CD4-positive, alpha-beta memory T cell (primary cell): ENCODE data around the gene DGKG. TPM values are rescaled to one million over a fixed set of nuclear protein-coding genes. Genes with fewer than 3 reads are reported as not detected.

Source experiments
- CTCF ChIA-PET: fragments of 350-600 bp; sonication (Branson Sonifier 250); formaldehyde crosslinking; loops from one replicate; lab custom pipeline; 2021; ENCODE audit warnings: inconsistent platforms; ENCODE audit not compliant: partially characterized antibody; lab: Charles Lee
- POLR2A ChIA-PET: fragments of 350-600 bp; sonication (Branson Sonifier 250); formaldehyde crosslinking; loops from one replicate; lab custom pipeline; 2021; ENCODE audit not compliant: partially characterized antibody; lab: Charles Lee
- DNase-seq, 5 donors: peaks; one replicate each; pipeline versions ENCODE4 v3.0.0 to v3.0.0-alpha.2; 2020 to 2022; ENCODE audit warnings: mixed read lengths in 1 of 5
- H3K27ac ChIP-seq: one replicate; pipeline ENCODE4 v1.7.0; 2013; ENCODE audit warnings: low read depth, low read length
- H3K27me3 ChIP-seq: 2 replicates; pipeline ENCODE4 v1.7.0; 2013; ENCODE audit warnings: mild to moderate bottlenecking, low read length, moderate library complexity; ENCODE audit not compliant: insufficient read depth
- H3K36me3 ChIP-seq: 2 replicates; pipeline ENCODE4 v1.7.0; 2013; ENCODE audit warnings: mild to moderate bottlenecking, low read length, moderate library complexity; ENCODE audit not compliant: insufficient read depth
- H3K4me1 ChIP-seq: 2 replicates; pipeline ENCODE4 v1.7.0; 2013; ENCODE audit warnings: mild to moderate bottlenecking, low read length, moderate library complexity; ENCODE audit not compliant: insufficient read depth
- H3K4me3 ChIP-seq, 2 donors: one replicate each; pipeline ENCODE4 v1.7.0; 2013; ENCODE audit warnings: low read length in 2 of 2, mild to moderate bottlenecking in 1 of 2
- H3K9me3 ChIP-seq, 2 donors: one replicate each; pipeline ENCODE4 v1.7.0; 2013; ENCODE audit warnings: low read length in 2 of 2, control low read depth in 1 of 2; ENCODE audit not compliant: control insufficient read depth in 1 of 2
- H3K27ac Mint-ChIP-seq, 7 donors: one replicate each; pipeline ENCODE4 v1.8.0; 2020 to 2021; ENCODE audit warnings: mixed read lengths in 7 of 7, mild to moderate bottlenecking in 6 of 7, inconsistent platforms in 3 of 7, moderate library complexity in 3 of 7
- H3K27me3 Mint-ChIP-seq, 2 donors: one replicate each; pipeline ENCODE4 v1.8.0; 2020 to 2021; ENCODE audit warnings: mixed read lengths in 2 of 2
- H3K36me3 Mint-ChIP-seq, 2 donors: one replicate each; pipeline ENCODE4 v1.8.0; 2020 to 2021; ENCODE audit warnings: mixed read lengths in 2 of 2, inconsistent platforms in 1 of 2, mild to moderate bottlenecking in 1 of 2
- H3K4me1 Mint-ChIP-seq, 4 donors: one replicate each; pipeline ENCODE4 v1.8.0; 2020 to 2021; ENCODE audit warnings: mixed read lengths in 4 of 4, mild to moderate bottlenecking in 1 of 4
- H3K4me3 Mint-ChIP-seq, 8 donors: one replicate each; pipeline ENCODE4 v1.8.0; 2020 to 2021; ENCODE audit warnings: mixed read lengths in 8 of 8, mild to moderate bottlenecking in 7 of 8, moderate library complexity in 6 of 8, inconsistent platforms in 3 of 8
- H3K9me3 Mint-ChIP-seq, 8 donors: one replicate each; pipeline ENCODE4 v1.8.0; 2020 to 2021; ENCODE audit warnings: mixed read lengths in 8 of 8, mild to moderate bottlenecking in 5 of 8, inconsistent platforms in 3 of 8, moderate library complexity in 1 of 8
- intact Hi-C: fragments of 100-400 bp; cut with micrococcal nuclease; formaldehyde crosslinking; loops from one replicate; pipeline ENCODE4 v1.15.1; 2023
- polyA plus RNA-seq, 2 donors: library from polyadenylated mRNA; unstranded; fragments of 300-500 nt; fragmentation: Illumina TruSeq; gene quantifications; one replicate each; pipeline ENCODE4 v1.2.3, GENCODE V29; 2021
- total RNA-seq, 2 experiments: library from RNA; stranded (reverse); gene quantifications; one replicate each; pipeline ENCODE4 v1.2.3, GENCODE V29; 2021

The DGKG gene
- total and polyA plus RNA-seq, 4 experiments from 2014 or later: 0.75 TPM; not detected in 3

DNA sequence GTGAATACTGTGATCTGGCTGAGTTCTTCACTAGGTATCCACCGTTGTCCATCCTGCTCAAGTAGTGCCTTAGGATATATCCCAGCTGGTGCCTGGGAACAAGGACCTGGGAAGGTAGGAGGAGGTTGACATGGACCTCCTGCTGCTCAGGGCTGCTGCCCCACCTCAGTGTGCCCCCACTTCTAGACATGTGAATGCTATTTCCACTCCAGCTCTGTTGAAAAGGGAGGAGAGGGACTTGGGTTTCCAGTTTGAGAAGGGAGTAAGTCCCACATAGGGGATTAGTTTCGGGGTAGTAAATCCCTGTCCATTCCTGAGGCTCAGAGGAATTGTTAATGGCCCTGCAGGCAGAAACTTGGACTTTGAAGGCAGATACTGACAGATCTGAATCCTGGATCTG, 220.2 kb downstream of the DGKG start:
- CTCF ChIA-PET: no interaction called here
- intact Hi-C loops: no loop called here
- no peaks in the 10 kb centered on the region for H3K9me3 ChIP-seq

DNA sequence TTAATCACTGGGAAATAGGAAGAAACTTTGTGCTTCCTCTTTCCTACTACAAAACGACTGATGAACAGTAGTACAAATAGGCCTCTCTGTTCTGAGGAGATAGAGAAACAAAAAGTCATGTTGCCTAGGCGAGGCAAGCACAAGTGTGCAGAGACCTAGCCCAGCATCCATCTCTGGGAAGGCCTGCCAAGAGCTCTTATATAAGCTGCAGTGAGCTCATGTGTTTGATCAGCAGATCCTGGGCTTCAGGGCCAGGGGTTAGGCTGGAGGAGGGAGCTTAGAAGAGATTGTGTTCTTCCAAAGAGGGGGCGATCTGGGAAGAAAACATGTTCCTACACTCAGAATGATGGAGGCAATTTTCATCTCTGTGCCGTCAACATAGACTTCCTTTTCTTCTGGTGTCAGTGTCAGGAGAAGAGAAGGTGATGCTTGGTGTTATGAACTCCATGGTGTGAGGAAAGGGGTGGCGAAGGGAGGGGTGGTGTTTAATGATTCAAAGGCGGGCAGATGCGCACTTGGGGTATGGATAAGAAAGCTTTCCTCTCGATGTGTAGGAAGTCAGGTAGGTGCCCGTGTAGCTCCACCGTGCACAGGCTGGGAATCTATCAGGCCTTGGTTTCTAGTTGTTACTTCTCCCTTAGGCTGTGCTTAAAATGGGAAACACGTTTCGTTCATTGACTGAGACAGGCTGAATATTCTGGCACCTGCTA, 223.6 kb downstream of the DGKG start:
- CTCF ChIA-PET: no interaction called here

More for the DNA sequence above, 220.2 kb downstream of the DGKG start:
- Histone ChIP-seq H3K4me1 (no peaks in the 10 kb centered on the region), H3K4me3 (no peak overlapping the region), H3K27ac (no peak overlapping the region), H3K36me3 (no peaks in the 10 kb centered on the region), H3K27me3 (no peaks in the 10 kb centered on the region)
- Mint-ChIP-seq H3K27ac (no peak overlapping the region), H3K4me1 (no peaks in the 10 kb centered on the region), H3K9me3 (no peaks in the 10 kb centered on the region), H3K27me3 (peaks cover 11 to 20% of the 10 kb centered on the region in 2 donors), H3K4me3 (no peak overlapping the region), H3K36me3 (no peaks in the 10 kb centered on the region)
- POLR2A ChIA-PET: no interaction called here
- DNase-seq: no peak

DNA sequence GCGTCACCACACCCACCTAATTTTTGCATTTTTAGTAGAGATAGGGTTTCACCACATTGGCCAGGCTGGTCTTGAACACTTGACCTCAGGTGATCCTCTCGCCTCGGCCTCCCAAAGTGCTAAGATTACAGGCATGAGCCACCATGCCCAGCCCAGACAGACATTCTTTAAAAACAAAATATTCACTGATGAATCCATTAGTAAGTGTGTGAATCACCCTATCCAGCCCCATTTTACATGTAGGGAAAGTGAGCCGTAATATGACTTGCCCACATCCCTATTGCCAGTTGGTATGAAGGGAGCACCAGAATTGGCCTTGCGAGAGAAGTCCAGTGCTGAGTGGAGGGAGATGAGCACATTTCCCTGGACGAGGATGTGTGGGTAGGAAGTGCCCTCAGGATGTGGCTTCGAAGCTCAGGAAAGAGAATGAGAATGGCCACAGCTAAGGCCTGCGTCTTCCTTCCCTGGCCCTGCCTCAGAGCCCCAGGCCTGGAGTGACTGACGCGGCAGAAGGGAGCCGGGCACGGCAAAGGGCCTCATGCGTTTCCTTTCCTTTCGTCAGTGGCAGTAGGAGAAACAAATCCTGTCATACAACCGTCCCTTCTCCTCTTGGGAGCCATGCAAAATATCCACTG, 224.9 kb downstream of the DGKG start:
- CTCF ChIA-PET: interaction anchor here (0.8 kb wide), 1 partner anchor 23 kb away, joined by 3 read pairs; no protein-coding TSS in a partner anchor

More for the DNA sequence above, 223.6 kb downstream of the DGKG start:
- Histone ChIP-seq H3K4me3 (no peak overlapping the region), H3K36me3 (no peaks in the 10 kb centered on the region), H3K9me3 (no peaks in the 10 kb centered on the region), H3K4me1 (no peaks in the 10 kb centered on the region), H3K27me3 (no peaks in the 10 kb centered on the region), H3K27ac (no peak overlapping the region)
- Mint-ChIP-seq H3K4me3 (no peak overlapping the region), H3K9me3 (peaks cover 0 to 2% (median 0%) of the 10 kb centered on the region in 8 donors), H3K27me3 (peaks cover 15 to 18% of the 10 kb centered on the region in 2 donors), H3K4me1 (no peaks in the 10 kb centered on the region), H3K27ac (peak overlapping the region in 1 of 7 donors; percentile 37), H3K36me3 (no peaks in the 10 kb centered on the region)
- no peak for DNase-seq
- POLR2A ChIA-PET: no interaction called here
- intact Hi-C loops: no loop called here

DNA sequence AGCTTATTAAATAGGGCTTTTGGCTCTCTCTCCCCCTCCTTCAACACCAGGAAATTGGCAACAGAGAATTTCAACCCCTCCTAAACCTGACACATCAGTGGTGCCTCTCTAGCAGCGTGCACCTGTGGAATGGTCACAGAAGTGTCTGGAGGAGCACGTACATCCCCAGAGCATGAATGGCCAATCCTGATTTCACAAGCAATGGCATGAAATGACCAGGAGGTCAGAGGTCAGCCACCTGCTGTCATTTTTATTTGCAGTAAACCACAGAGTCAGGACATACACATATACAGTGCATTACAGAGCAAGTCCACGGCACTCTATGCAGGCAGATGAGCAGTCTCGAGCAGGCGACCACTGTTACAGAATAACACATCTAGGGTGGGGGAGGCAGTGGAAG, 228.1 kb downstream of the DGKG start:
- Mint-ChIP-seq H3K9me3 (peaks cover 0 to 2% (median 0%) of the 10 kb centered on the region in 8 donors), H3K4me1 (peaks cover 0 to 2% (median 0%) of the 10 kb centered on the region in 4 donors), H3K27ac (no peak overlapping the region), H3K36me3 (no peaks in the 10 kb centered on the region), H3K27me3 (peaks cover 9 to 15% of the 10 kb centered on the region in 2 donors), H3K4me3 (no peak overlapping the region)
- intact Hi-C loops: no loop called here
- POLR2A ChIA-PET: no interaction called here
- H3K4me1 ChIP-seq: no peaks in the 10 kb centered on the region
- no peak overlapping the region for H3K27ac ChIP-seq
- H3K9me3 ChIP-seq: no peaks in the 10 kb centered on the region
- no peaks in the 10 kb centered on the region for H3K36me3 ChIP-seq
- no peak overlapping the region for H3K4me3 ChIP-seq
- DNase-seq: no peak
- CTCF ChIA-PET: no interaction called here
- H3K27me3 ChIP-seq: no peaks in the 10 kb centered on the region

More for the DNA sequence above, 224.9 kb downstream of the DGKG start:
- no peaks in the 10 kb centered on the region for H3K36me3 Mint-ChIP-seq
- POLR2A ChIA-PET: no interaction called here
- peaks cover 0 to 2% (median 0%) of the 10 kb centered on the region in 8 donors for H3K9me3 Mint-ChIP-seq
- no peak overlapping the region for H3K4me3 ChIP-seq
- peaks cover 12 to 17% of the 10 kb centered on the region in 2 donors for H3K27me3 Mint-ChIP-seq
- no peaks in the 10 kb centered on the region for H3K27me3 ChIP-seq
- no peaks in the 10 kb centered on the region for H3K9me3 ChIP-seq
- DNase-seq: no peak
- H3K4me3 Mint-ChIP-seq: no peak overlapping the region
- H3K4me1 Mint-ChIP-seq: no peaks in the 10 kb centered on the region
- no peaks in the 10 kb centered on the region for H3K36me3 ChIP-seq
- no peak overlapping the region for H3K27ac Mint-ChIP-seq
- no peaks in the 10 kb centered on the region for H3K4me1 ChIP-seq
- intact Hi-C loops: no loop called here
- no peak overlapping the region for H3K27ac ChIP-seq

DNA sequence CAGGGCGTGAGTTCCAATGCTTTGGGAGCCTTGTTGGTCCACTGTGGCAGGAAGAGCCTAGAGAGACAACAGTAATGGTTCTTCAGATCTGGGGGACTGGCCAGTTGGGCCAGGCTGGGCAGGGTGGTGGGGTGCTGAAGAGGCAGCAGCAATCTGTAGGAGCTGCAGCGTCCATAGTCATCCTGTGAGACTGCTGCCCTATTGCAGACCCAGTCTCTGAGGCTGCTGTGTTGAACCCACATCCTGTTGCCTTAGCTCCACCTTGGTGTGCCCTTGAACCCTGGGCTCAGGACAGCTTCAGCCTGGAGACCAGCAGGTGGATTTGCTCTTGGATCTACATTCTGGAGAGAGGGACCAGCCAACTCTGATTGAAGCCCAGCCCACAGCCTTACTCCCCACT, 229.5 kb downstream of the DGKG start:
- no peaks in the 10 kb centered on the region for H3K36me3 Mint-ChIP-seq

DNA sequence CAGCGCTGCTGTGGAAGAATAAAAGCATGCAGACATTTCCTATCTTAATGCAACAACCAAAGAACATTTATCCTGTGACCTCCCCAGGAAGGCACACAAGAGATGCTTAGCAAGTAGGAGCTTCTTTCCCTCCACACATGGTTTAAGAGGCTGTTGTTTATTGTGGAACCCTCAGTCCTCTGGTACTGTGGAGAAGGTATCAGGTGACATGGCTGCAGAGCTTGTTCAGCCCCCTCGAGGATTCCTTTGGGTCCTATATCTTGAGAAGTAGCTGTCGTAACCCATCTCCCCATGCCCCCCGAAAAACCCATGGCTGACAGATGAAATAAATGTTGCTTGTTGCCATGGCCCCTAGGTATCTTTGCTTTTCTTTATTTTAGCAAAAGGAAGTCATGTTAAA, 232.8 kb downstream of the DGKG start:
- H3K4me1 Mint-ChIP-seq: peaks cover 0 to 2% (median 0%) of the 10 kb centered on the region in 4 donors
- no peaks in the 10 kb centered on the region for H3K36me3 Mint-ChIP-seq
- POLR2A ChIA-PET: no interaction called here
- no peaks in the 10 kb centered on the region for H3K36me3 ChIP-seq
- peaks cover 0 to 2% (median 0%) of the 10 kb centered on the region in 8 donors for H3K9me3 Mint-ChIP-seq
- intact Hi-C loops: no loop called here
- DNase-seq: no peak
- H3K27me3 Mint-ChIP-seq: peaks cover 5 to 8% of the 10 kb centered on the region in 2 donors
- CTCF ChIA-PET: interaction anchor here (0.7 kb wide), 1 partner anchor 1495 kb away, joined by 3 read pairs; no protein-coding TSS in a partner anchor
- no peak overlapping the region for H3K27ac Mint-ChIP-seq
- no peak overlapping the region for H3K4me3 Mint-ChIP-seq
- H3K27ac ChIP-seq: no peak overlapping the region
- no peaks in the 10 kb centered on the region for H3K27me3 ChIP-seq
- H3K4me3 ChIP-seq: no peak overlapping the region
- H3K4me1 ChIP-seq: no peaks in the 10 kb centered on the region
- H3K9me3 ChIP-seq: no peaks in the 10 kb centered on the region

More for the DNA sequence above, 229.5 kb downstream of the DGKG start:
- Mint-ChIP-seq H3K9me3 (peaks cover 0 to 2% (median 0%) of the 10 kb centered on the region in 8 donors), H3K27me3 (peaks cover 9 to 10% of the 10 kb centered on the region in 2 donors), H3K27ac (no peak overlapping the region), H3K4me3 (no peak overlapping the region), H3K4me1 (peaks cover 0 to 2% (median 0%) of the 10 kb centered on the region in 4 donors)
- Histone ChIP-seq H3K9me3 (no peaks in the 10 kb centered on the region), H3K4me1 (no peaks in the 10 kb centered on the region), H3K27me3 (no peaks in the 10 kb centered on the region), H3K36me3 (no peaks in the 10 kb centered on the region), H3K27ac (no peak overlapping the region), H3K4me3 (no peak overlapping the region)
- ChIA-PET CTCF (interaction anchor here (0.5 kb wide), 1 partner anchor 46 kb away, joined by 3 read pairs; no protein-coding TSS in a partner anchor), POLR2A (no interaction called here)
- intact Hi-C loops: no loop called here
- no peak for DNase-seq

DNA sequence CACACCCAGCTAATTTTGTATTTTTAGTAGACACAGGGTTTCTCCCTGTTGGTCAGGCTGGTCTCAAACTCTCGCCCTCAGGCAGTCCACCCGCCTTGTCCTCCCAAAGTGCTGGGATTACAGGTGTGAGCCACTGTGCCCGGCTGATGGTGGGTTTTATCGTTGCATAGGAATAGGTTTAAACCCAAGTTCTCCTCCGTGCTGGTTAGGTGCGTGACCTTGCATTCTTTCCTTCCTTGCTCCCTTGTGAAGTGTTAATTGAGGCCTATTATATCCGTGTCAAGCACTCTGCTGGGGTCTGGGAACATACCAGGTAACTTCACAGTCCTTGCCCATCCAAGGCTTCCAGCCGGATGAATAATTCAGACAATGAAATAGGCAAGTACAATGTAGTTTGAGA, 233.9 kb downstream of the DGKG start:
- ChIA-PET CTCF (no interaction called here), POLR2A (no interaction called here)
- Mint-ChIP-seq H3K4me3 (no peak overlapping the region), H3K4me1 (peaks cover 0 to 2% (median 0%) of the 10 kb centered on the region in 4 donors), H3K27me3 (peaks cover 8 to 10% of the 10 kb centered on the region in 2 donors), H3K36me3 (no peaks in the 10 kb centered on the region), H3K27ac (no peak overlapping the region), H3K9me3 (no peaks in the 10 kb centered on the region)
- intact Hi-C loops: no loop called here
- Histone ChIP-seq H3K27ac (no peak overlapping the region), H3K4me3 (no peak overlapping the region), H3K36me3 (no peaks in the 10 kb centered on the region), H3K27me3 (no peaks in the 10 kb centered on the region), H3K9me3 (no peaks in the 10 kb centered on the region), H3K4me1 (no peaks in the 10 kb centered on the region)
- DNase-seq: no peak
